ENCODE measurements around the gene GSTM2. TPM values are rescaled to one million over a fixed set of nuclear protein-coding genes. Genes with fewer than 3 reads are reported as not detected.
"Not testable (repeated sequence)": the region's sequence is repeated elsewhere in the genome, so short reads cannot be mapped to it uniquely, and the experiment has no call there.

GSTM2 gene
- total RNA-seq, 1 experiment from 2014 or later: 0.84 TPM

- BruUV-seq (replicated peaks): no TSS peak
- Mint-ChIP-seq H3K4me1 (ENCODE audit: low read depth, unreplicated experiment) (no peaks in the 10 kb centered on the region), H3K36me3 (ENCODE audit: insufficient read depth, unreplicated experiment) (no peaks in the 10 kb centered on the region), H3K9me3 (ENCODE audit: unreplicated experiment) (no peaks in the 10 kb centered on the region), H3K27ac (ENCODE audit: unreplicated experiment) (no peak overlapping the region), H3K4me3 (ENCODE audit: unreplicated experiment) (no peak overlapping the region), H3K27me3 (ENCODE audit: insufficient read depth, unreplicated experiment) (no peaks in the 10 kb centered on the region)
- no peak for DNase-seq
- ChIA-PET CTCF (no interaction called here), POLR2A (no interaction called here)
- no peaks in the 10 kb centered on the region for H3K4me1 ChIP-seq
- no peaks in the 10 kb centered on the region for H3K27me3 ChIP-seq (replicated peaks; ENCODE audit: control insufficient read depth, insufficient read depth, low read length)
- H3K36me3 ChIP-seq (ENCODE audit: control insufficient read depth, insufficient read depth, low read length): no peaks in the 10 kb centered on the region
- no peaks in the 10 kb centered on the region for H3K9me3 ChIP-seq
- TF ChIP-seq CTCF (IDR thresholded peaks at IDR 0.05; ENCODE audit: insufficient read depth in 1 of 2, low read depth in 1 of 2, low read length in 1 of 2, severe bottlenecking in 1 of 2, unreplicated experiment in 1 of 2): no peak
- intact Hi-C loops (cut with micrococcal nuclease; ENCODE audit: unreplicated experiment): no loop called here
- H3K4me3 ChIP-seq (ENCODE audit: low read depth, low read length): no peak overlapping the region
Observed at GRCh38 chr1:109677459-109677858, 9.6 kb downstream of the GSTM2 start.

- H3K4me3 ChIP-seq (ENCODE audit: low read depth, low read length); BruUV-seq (replicated peaks); POLR2A ChIA-PET: not testable (repeated sequence)
Observed at GRCh38 chr1:109678637-109679036, 10.8 kb downstream of the GSTM2 start.

GRCh38 chr1:109684777-109685176, 16.9 kb downstream of the GSTM2 start:
- H3K4me3 Mint-ChIP-seq (ENCODE audit: unreplicated experiment); H3K4me3 ChIP-seq (ENCODE audit: low read depth, low read length); H3K27me3 Mint-ChIP-seq (ENCODE audit: insufficient read depth, unreplicated experiment); H3K36me3 ChIP-seq (ENCODE audit: control insufficient read depth, insufficient read depth, low read length); H3K9me3 ChIP-seq; H3K4me1 Mint-ChIP-seq (ENCODE audit: low read depth, unreplicated experiment); intact Hi-C loops (cut with micrococcal nuclease; ENCODE audit: unreplicated experiment); H3K27ac Mint-ChIP-seq (ENCODE audit: unreplicated experiment); H3K4me1 ChIP-seq; H3K36me3 Mint-ChIP-seq (ENCODE audit: insufficient read depth, unreplicated experiment); DNase-seq; H3K27me3 ChIP-seq (replicated peaks; ENCODE audit: control insufficient read depth, insufficient read depth, low read length); POLR2A ChIA-PET; CTCF ChIA-PET; BruUV-seq (replicated peaks); H3K9me3 Mint-ChIP-seq (ENCODE audit: unreplicated experiment): not testable (repeated sequence)

More at GRCh38 chr1:109678637-109679036, 10.8 kb downstream of the GSTM2 start:
- H3K36me3 Mint-ChIP-seq (ENCODE audit: insufficient read depth, unreplicated experiment); DNase-seq; H3K4me1 Mint-ChIP-seq (ENCODE audit: low read depth, unreplicated experiment); CTCF ChIA-PET; H3K4me1 ChIP-seq; intact Hi-C loops (cut with micrococcal nuclease; ENCODE audit: unreplicated experiment); H3K9me3 Mint-ChIP-seq (ENCODE audit: unreplicated experiment); H3K9me3 ChIP-seq; H3K36me3 ChIP-seq (ENCODE audit: control insufficient read depth, insufficient read depth, low read length); H3K27ac Mint-ChIP-seq (ENCODE audit: unreplicated experiment); H3K4me3 Mint-ChIP-seq (ENCODE audit: unreplicated experiment); H3K27me3 Mint-ChIP-seq (ENCODE audit: insufficient read depth, unreplicated experiment); H3K27me3 ChIP-seq (replicated peaks; ENCODE audit: control insufficient read depth, insufficient read depth, low read length): not testable (repeated sequence)

- H3K4me3 ChIP-seq (ENCODE audit: low read depth, low read length); H3K9me3 Mint-ChIP-seq (ENCODE audit: unreplicated experiment); H3K9me3 ChIP-seq; POLR2A ChIA-PET; H3K4me1 ChIP-seq; H3K4me3 Mint-ChIP-seq (ENCODE audit: unreplicated experiment); H3K4me1 Mint-ChIP-seq (ENCODE audit: low read depth, unreplicated experiment); H3K27me3 Mint-ChIP-seq (ENCODE audit: insufficient read depth, unreplicated experiment); CTCF ChIA-PET; H3K36me3 Mint-ChIP-seq (ENCODE audit: insufficient read depth, unreplicated experiment); intact Hi-C loops (cut with micrococcal nuclease; ENCODE audit: unreplicated experiment); DNase-seq; H3K27me3 ChIP-seq (replicated peaks; ENCODE audit: control insufficient read depth, insufficient read depth, low read length); H3K36me3 ChIP-seq (ENCODE audit: control insufficient read depth, insufficient read depth, low read length); H3K27ac Mint-ChIP-seq (ENCODE audit: unreplicated experiment); BruUV-seq (replicated peaks): not testable (repeated sequence)
Observed at GRCh38 chr1:109685399-109685798, 17.5 kb downstream of the GSTM2 start.

- H3K4me1 Mint-ChIP-seq (ENCODE audit: low read depth, unreplicated experiment); CTCF ChIA-PET; H3K36me3 Mint-ChIP-seq (ENCODE audit: insufficient read depth, unreplicated experiment); H3K4me3 Mint-ChIP-seq (ENCODE audit: unreplicated experiment); DNase-seq; POLR2A ChIA-PET; BruUV-seq (replicated peaks); intact Hi-C loops (cut with micrococcal nuclease; ENCODE audit: unreplicated experiment); H3K4me1 ChIP-seq; H3K27me3 Mint-ChIP-seq (ENCODE audit: insufficient read depth, unreplicated experiment); H3K27me3 ChIP-seq (replicated peaks; ENCODE audit: control insufficient read depth, insufficient read depth, low read length); H3K9me3 ChIP-seq; H3K27ac Mint-ChIP-seq (ENCODE audit: unreplicated experiment); H3K4me3 ChIP-seq (ENCODE audit: low read depth, low read length); H3K9me3 Mint-ChIP-seq (ENCODE audit: unreplicated experiment); H3K36me3 ChIP-seq (ENCODE audit: control insufficient read depth, insufficient read depth, low read length): not testable (repeated sequence)
Observed at GRCh38 chr1:109685890-109686289, 18.0 kb downstream of the GSTM2 start.

- POLR2A ChIA-PET; H3K27me3 Mint-ChIP-seq (ENCODE audit: insufficient read depth, unreplicated experiment); H3K9me3 Mint-ChIP-seq (ENCODE audit: unreplicated experiment); intact Hi-C loops (cut with micrococcal nuclease; ENCODE audit: unreplicated experiment); BruUV-seq (replicated peaks); DNase-seq; H3K4me1 Mint-ChIP-seq (ENCODE audit: low read depth, unreplicated experiment); H3K27me3 ChIP-seq (replicated peaks; ENCODE audit: control insufficient read depth, insufficient read depth, low read length); CTCF ChIA-PET; H3K9me3 ChIP-seq; H3K4me1 ChIP-seq; H3K36me3 ChIP-seq (ENCODE audit: control insufficient read depth, insufficient read depth, low read length); H3K4me3 Mint-ChIP-seq (ENCODE audit: unreplicated experiment); H3K4me3 ChIP-seq (ENCODE audit: low read depth, low read length); H3K36me3 Mint-ChIP-seq (ENCODE audit: insufficient read depth, unreplicated experiment); H3K27ac Mint-ChIP-seq (ENCODE audit: unreplicated experiment): not testable (repeated sequence)
Observed at GRCh38 chr1:109687109-109687508, 19.3 kb downstream of the GSTM2 start.
